IPS-15b (cell line): Measurements from ENCODE around the gene FMNL2.

ENCODE experiments used
- H3K27me3 ChIP-seq: one replicate; pipeline ENCODE4 v1.6.1; 2013; ENCODE audit warnings: low read length; ENCODE audit not compliant: control insufficient read depth, insufficient read depth
- H3K36me3 ChIP-seq: one replicate; pipeline ENCODE4 v1.6.1; 2013; ENCODE audit warnings: low read length; ENCODE audit not compliant: control insufficient read depth, insufficient read depth
- H3K4me1 ChIP-seq: one replicate; pipeline ENCODE4 v1.6.1; 2013; ENCODE audit warnings: mild to moderate bottlenecking, low read length; ENCODE audit not compliant: control insufficient read depth, insufficient read depth
- H3K4me3 ChIP-seq: one replicate; pipeline ENCODE4 v1.5.1; 2013; ENCODE audit warnings: low read depth, low read length
- H3K9ac ChIP-seq: one replicate; pipeline ENCODE4 v1.6.1; 2013; ENCODE audit warnings: low read depth, mild to moderate bottlenecking, low read length
- H3K9me3 ChIP-seq: one replicate; pipeline ENCODE4 v1.6.1; 2013; ENCODE audit warnings: mild to moderate bottlenecking, low read length; ENCODE audit not compliant: control insufficient read depth, insufficient read depth

FMNL2 gene

GRCh38 chr2:152499896-152500735, 165.1 kb downstream of the FMNL2 start:
- no peak overlapping the region for H3K4me3 ChIP-seq

DNA sequence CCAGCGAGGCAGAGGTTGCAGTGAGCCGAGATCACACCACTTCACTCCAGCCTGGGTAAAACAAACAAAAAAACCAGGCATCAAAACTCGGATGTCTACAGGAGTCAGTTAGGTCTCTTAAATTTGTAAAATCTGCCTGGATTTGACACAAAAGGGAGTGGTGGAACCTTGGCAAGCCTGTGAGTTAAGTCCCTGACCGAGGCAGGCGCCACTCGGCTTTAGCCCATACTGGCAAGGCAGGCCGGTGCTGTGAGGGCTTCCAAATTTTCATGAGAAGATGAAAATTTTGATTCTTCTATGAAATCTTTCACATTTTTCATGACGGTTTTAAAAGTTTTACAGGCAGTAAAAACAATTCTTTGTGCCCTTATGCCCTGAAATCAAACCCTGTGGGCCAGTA, 165.8 kb downstream of the FMNL2 start:
- H3K9ac ChIP-seq, result no peak overlapping the region
- H3K36me3 ChIP-seq, result no peaks in the 10 kb centered on the region
- H3K9me3 ChIP-seq, result no peaks in the 10 kb centered on the region

More at GRCh38 chr2:152499896-152500735, 165.1 kb downstream of the FMNL2 start:
- H3K27me3 ChIP-seq, result no peaks in the 10 kb centered on the region
- H3K36me3 ChIP-seq, result no peaks in the 10 kb centered on the region
- no peaks in the 10 kb centered on the region for H3K9me3 ChIP-seq
- H3K4me1 ChIP-seq, result peaks cover 4% of the 10 kb centered on the region
- no peak overlapping the region for H3K9ac ChIP-seq

GRCh38 chr2:152501666-152502065, 166.7 kb downstream of the FMNL2 start:
- H3K4me1 ChIP-seq, result peaks cover 4% of the 10 kb centered on the region
- H3K36me3 ChIP-seq, result no peaks in the 10 kb centered on the region
- H3K27me3 ChIP-seq, result no peaks in the 10 kb centered on the region
- no peak overlapping the region for H3K9ac ChIP-seq
- no peak overlapping the region for H3K4me3 ChIP-seq
- H3K9me3 ChIP-seq, result no peaks in the 10 kb centered on the region

More for the DNA sequence above, 165.8 kb downstream of the FMNL2 start:
- no peaks in the 10 kb centered on the region for H3K27me3 ChIP-seq
- peaks cover 4% of the 10 kb centered on the region for H3K4me1 ChIP-seq
- H3K4me3 ChIP-seq, result no peak overlapping the region

DNA sequence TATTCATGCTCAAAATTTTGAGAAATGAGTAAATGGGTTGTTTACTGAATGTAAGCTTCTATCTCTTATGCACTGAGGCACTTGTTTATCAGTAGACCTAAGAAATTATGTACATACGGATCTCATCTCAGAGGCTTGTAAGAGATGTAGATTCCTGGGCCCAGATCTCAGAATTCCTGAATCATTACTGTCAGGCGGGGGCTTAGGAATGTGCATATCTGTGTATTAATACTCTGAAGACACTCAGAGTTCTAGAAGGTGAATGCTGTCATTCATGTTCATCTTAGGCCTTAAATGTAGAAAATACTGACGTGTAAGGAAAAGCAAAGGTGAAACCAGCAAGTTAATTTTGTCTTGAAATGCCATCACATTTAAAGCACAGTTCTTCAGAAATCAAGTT, 169.6 kb downstream of the FMNL2 start:
- no peaks in the 10 kb centered on the region for H3K36me3 ChIP-seq
- H3K4me3 ChIP-seq, result no peak overlapping the region
- H3K9ac ChIP-seq, result no peak overlapping the region
- peaks cover 4% of the 10 kb centered on the region for H3K4me1 ChIP-seq
- no peaks in the 10 kb centered on the region for H3K9me3 ChIP-seq
- H3K27me3 ChIP-seq, result no peaks in the 10 kb centered on the region

DNA sequence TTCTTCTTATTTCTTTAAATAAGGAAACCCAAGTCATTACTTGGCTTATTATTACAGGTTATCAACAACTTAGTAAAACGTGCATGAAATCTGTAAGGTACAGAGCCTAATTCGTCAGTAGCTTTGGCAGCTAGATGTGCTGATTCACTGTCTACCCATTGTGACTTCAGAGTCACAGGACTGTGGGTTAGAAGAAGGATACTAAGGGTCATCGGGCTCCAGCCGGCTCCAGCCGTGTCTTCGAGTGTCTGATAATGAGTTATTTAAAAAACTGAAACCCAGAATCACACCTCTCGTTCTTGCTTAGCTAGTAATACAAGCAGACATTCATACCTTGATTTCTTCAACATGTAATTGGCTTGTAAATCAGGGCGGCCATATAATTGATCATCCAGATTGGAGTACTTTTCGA, 170.5 kb downstream of the FMNL2 start:
- Histone ChIP-seq H3K36me3 (no peaks in the 10 kb centered on the region), H3K4me1 (peaks cover 4% of the 10 kb centered on the region), H3K9me3 (no peaks in the 10 kb centered on the region), H3K27me3 (no peaks in the 10 kb centered on the region), H3K4me3 (no peak overlapping the region), H3K9ac (no peak overlapping the region)

GRCh38 chr2:152506843-152507242, 171.9 kb downstream of the FMNL2 start:
- Histone ChIP-seq H3K27me3 (no peaks in the 10 kb centered on the region), H3K4me1 (no peaks in the 10 kb centered on the region), H3K9me3 (no peaks in the 10 kb centered on the region), H3K36me3 (no peaks in the 10 kb centered on the region), H3K4me3 (no peak overlapping the region), H3K9ac (no peak overlapping the region)

DNA sequence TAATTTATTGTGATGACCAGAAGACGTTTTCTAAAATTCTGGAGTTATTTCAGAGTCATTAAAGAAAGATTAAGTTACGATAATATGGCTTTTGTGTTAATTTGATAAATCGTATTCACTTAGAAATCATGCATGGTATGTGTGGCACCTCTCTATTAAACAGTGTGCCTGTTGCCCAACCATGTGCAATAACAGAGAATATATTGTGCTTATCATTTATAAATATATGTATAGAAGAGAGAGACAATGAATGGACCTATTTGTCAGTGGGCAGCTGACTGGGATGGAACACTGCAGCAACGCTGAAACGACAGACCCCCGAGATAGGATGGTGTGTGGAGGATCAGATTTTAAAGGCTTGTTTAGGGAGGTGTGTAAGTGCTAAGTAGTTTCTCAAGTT, 172.9 kb downstream of the FMNL2 start:
- H3K27me3 ChIP-seq, result no peaks in the 10 kb centered on the region
- peaks cover 3% of the 10 kb centered on the region for H3K4me1 ChIP-seq
- H3K9ac ChIP-seq, result no peak overlapping the region
- no peaks in the 10 kb centered on the region for H3K36me3 ChIP-seq
- no peaks in the 10 kb centered on the region for H3K9me3 ChIP-seq
- no peak overlapping the region for H3K4me3 ChIP-seq

GRCh38 chr2:152508446-152508845, 173.5 kb downstream of the FMNL2 start:
- no peak overlapping the region for H3K4me3 ChIP-seq
- H3K36me3 ChIP-seq, result no peaks in the 10 kb centered on the region
- no peaks in the 10 kb centered on the region for H3K9me3 ChIP-seq
- no peaks in the 10 kb centered on the region for H3K27me3 ChIP-seq
- no peak overlapping the region for H3K9ac ChIP-seq
- H3K4me1 ChIP-seq, result peaks cover 3% of the 10 kb centered on the region

DNA sequence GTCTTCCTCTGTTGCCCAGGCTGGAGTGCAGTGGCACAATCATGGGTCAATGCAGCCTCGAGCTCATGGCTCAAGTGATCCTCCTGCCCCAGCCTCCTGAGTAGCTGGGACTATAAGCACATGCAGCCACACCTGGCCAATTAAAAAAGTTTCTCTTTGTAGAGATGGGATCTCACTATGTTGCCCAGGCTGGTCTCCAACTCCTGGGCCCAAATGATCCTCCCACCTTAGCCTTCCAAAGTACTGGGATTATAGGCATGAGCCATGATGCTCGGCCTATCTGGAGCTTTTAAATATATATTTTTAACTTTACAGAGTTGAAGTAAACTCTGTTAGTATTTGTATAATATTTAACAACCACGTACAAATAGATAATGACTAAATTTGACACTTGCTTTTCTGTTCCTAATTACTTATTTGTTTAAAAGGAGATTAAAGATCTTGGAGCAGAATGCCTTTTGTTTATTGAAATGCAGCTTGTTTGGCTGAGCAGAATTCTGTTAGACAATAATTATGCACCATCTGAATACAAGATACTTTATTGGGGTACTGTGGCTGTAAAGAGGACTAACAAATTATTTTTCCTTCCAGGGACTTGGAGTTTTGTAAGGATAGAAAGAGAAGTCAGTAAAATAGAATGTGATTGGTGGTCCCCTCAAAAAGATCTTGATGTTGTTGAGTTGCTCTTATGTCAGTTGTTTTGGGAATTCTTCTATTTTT, 175.0 kb downstream of the FMNL2 start:
- Histone ChIP-seq H3K9ac (no peak overlapping the region), H3K36me3 (no peaks in the 10 kb centered on the region), H3K4me3 (no peak overlapping the region), H3K9me3 (no peaks in the 10 kb centered on the region), H3K4me1 (peaks cover 3% of the 10 kb centered on the region), H3K27me3 (no peaks in the 10 kb centered on the region)

DNA sequence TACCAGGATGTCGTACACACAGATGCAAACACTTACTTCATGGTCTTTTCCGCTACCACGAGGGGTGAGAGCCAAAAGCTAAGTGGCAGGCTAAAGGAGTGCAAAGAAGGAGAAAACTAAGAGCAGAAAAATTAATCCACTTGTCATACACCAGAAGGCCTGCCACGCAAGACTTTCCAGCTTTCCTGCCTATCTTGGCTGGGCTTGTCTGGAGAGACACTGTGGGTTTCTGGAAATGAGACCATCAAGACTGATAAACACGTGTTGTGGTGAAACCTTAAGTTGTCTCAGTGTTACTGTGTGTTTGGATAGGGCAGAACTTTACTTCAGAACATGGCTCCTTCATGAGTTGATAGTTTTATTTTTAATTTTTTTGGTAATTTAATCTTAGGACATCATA, 175.6 kb downstream of the FMNL2 start:
- no peaks in the 10 kb centered on the region for H3K9me3 ChIP-seq
- no peaks in the 10 kb centered on the region for H3K27me3 ChIP-seq
- H3K9ac ChIP-seq, result no peak overlapping the region
- H3K36me3 ChIP-seq, result no peaks in the 10 kb centered on the region
- peaks cover 3% of the 10 kb centered on the region for H3K4me1 ChIP-seq
- no peak overlapping the region for H3K4me3 ChIP-seq

- peaks cover 3% of the 10 kb centered on the region for H3K4me1 ChIP-seq
- no peak overlapping the region for H3K9ac ChIP-seq
- no peaks in the 10 kb centered on the region for H3K9me3 ChIP-seq
- H3K27me3 ChIP-seq, result no peaks in the 10 kb centered on the region
- no peaks in the 10 kb centered on the region for H3K36me3 ChIP-seq
- no peak overlapping the region for H3K4me3 ChIP-seq
Measured at GRCh38 chr2:152511981-152512380, 177.0 kb downstream of the FMNL2 start.

GRCh38 chr2:152513029-152513428, 178.1 kb downstream of the FMNL2 start:
- no peaks in the 10 kb centered on the region for H3K36me3 ChIP-seq
- no peak overlapping the region for H3K9ac ChIP-seq
- H3K27me3 ChIP-seq, result no peaks in the 10 kb centered on the region
- H3K9me3 ChIP-seq, result no peaks in the 10 kb centered on the region
- H3K4me1 ChIP-seq, result peaks cover 3% of the 10 kb centered on the region
- no peak overlapping the region for H3K4me3 ChIP-seq
